ENCODE results near the gene PPTC7.
"Not testable (repeated sequence)": the region's sequence is repeated elsewhere in the genome, so short reads cannot be mapped to it uniquely, and the experiment has no call there.

PPTC7 gene

DNA sequence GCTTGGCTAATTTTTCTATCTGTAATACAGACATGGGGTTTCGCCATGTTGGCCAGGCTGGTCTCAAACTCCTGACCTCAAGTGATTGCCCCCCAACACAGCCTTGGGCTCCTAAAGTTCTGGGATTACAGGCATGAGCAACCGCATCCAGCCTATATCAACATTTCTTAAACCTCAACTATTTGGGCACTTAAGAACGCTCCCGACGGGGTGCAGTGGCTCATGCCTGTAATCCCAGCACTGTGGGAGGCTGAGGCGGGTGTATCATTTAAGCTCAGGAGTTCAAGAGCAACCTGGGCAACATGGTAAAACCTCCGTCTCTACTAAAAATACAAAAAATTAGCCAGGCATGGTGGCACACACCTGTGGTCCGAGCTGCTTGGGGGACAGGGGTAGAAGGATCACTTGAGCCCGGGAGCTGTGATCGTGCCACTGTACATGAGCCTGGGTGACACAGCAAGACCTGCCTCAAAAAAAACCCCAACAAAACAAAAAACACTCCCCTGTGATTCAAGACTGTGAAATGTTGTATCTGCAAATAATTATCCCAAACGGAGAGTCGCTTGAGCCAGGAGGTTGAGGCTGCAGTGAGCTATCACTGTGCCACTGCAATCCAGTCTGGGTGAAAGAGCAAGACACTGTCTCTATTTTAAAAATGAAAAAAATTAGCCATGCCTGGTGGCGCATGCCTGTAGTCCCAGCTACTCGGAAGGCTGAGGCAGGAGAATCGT is 21.5 kb downstream of the PPTC7 start:
- DNase-seq, result peak in 2 of 6 experiments; percentile 12 to 43

- no peak for DNase-seq
Observed at GRCh38 chr12:110560946-110561345, 22.2 kb downstream of the PPTC7 start.

- no peak for DNase-seq
Observed at GRCh38 chr12:110560048-110560447, 23.1 kb downstream of the PPTC7 start.

GRCh38 chr12:110558945-110559344 is 24.2 kb downstream of the PPTC7 start:
- not testable (repeated sequence) for DNase-seq

DNA sequence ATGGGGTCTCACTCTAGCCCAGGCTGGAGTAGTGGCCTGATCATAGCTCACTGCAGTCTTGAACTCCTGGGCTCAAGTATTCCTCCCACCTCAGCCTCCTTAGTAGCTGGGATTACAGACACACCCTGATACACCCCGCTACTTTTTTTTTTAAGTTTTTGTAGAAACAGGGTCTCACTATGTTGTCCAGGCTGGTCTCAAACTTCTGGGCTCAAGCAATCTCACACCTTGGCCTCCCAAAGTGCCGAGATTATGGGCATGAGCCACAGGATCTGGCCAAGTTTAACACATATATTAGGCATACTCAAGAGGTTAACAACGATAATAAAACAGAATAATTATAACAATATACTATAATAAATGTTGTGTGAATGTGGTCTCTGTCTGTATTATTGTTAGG is 25.8 kb downstream of the PPTC7 start:
- no peak for DNase-seq

DNA sequence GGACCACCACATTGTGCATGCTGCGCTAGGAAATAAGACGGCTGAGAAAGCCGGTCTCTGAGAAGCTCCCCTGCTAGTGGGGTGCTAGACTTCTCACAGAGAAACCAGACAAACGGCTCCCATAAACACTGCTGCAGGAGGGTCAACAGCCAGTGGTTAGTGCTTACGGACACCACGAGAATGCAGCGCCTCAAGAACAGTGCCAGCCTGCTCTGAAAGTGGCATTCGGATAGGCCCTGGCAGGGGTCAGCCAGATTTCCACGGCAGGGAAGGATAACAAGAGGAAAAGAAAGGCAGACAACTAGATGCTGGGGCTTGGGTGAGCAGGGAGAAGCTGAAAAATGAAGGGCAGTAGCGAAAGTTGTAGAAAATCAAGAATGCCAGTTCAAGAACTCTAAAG is 26.4 kb downstream of the PPTC7 start:
- no peak for DNase-seq

DNA sequence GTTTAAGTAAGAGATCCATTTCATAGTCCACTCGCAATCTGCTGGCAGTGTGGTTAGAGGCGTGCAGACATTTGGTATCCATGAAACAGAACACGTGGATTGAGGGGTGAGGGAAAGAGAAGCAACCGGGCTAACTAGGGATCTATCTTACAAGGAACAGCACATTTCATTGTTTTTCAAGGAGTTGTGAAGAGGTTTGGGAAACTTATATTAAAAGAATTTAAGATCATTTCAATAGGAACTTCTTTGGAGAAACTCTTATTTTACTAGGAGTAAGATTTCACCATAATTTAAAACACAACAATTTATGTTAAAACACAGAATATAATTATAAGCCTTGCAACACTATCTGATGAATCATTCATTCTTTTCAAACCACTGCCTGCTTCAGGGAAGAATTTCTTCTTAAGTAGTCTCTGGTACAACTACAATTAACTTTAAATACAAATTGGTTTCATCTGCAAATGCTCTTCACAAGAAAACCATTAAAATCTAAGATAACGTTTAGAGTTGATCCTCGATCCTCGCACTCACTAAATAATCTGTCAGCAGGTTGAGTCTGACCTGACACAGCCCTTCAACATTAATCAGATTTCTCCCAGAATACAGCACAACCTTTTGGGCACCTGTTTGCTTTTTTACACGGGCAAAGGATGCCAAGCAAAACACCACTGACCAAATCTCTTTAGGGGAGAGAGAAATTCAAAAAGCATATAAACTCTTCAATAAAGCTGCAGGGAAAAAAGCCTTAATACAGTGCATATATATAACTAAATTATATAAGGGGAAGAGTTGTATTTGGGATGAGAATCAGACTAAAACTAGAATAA is 27.3 kb downstream of the PPTC7 start:
- no peak for DNase-seq

DNA sequence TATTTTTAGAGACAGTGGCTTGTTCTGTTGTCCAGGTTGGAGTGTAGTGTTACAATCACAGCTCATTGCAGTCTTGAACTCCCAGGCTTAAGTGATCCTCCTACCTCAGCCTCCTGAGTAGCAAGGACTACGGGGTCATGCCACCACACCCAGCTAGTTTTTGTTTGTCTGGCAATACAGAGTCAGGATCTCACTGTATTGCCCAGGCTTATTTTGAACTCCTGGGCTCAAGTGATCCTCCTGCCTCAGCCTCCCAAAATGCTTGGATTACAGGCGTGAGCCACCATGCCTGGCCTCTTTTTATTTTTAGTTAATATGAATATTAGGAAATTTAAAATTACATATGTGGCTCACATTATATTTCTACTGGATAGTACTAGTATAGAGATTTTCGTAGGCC is 28.9 kb downstream of the PPTC7 start:
- DNase-seq, result no peak

- no peak for DNase-seq
Observed at GRCh38 chr12:110550981-110551380, 32.1 kb downstream of the PPTC7 start.

DNA sequence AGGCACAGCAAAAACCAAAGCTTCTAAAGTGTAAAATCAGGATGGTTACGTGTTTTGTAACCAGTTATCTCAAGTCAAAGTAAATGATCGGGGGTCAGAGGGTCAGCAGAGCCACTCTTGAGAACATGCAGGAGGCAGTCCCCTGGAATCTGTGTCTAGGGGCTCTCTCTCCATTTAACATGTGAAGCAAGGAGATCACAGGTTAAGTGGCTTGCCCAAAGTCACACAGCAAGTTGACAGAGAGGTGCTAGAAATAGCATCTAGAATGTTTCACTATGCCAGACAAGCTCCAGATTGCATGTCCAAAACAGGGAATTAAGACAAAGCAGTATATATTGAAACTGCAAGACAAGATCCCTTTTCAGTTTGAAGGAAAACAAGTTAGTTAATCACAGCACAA is 33.4 kb downstream of the PPTC7 start:
- no peak for DNase-seq

DNA sequence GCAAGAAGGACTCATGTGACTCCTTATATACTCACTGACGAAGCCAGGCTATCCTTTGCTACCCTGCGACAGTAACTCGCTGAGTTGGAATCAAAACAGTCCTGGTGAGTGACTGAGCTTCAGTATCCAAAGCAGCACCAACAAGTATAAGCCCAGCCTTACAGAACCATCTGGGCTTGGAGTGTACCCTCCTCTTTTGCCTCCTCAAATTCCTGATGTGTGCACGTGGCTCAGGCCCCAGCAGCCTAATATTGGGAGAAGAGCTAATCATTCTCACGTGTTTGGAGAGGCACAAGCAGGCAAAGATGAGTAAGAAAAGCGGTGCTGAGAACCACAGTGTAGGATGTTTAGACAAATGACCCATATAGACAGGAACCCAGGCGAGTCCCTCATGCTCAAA is 34.4 kb downstream of the PPTC7 start:
- no peak for DNase-seq

DNA sequence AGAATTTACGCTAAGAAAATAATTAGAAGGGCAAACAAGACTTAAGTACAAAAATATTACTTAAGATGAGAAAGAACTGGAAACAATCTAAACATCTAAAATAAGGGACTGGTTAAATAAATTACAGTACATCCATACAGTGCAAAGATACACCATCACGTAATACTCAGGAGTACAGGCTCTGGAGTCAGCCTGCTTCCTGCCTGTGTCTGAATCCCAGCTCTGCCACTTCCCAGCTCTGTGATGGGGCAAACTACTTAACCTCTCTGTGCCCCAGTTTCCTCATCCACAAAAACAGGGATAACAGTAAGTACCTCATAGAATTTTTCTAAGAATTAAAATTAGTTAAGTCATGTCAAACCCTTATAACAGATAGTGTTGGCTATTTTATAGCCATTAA is 36.0 kb downstream of the PPTC7 start:
- DNase-seq, result no peak

GRCh38 chr12:110546339-110546738 is 36.8 kb downstream of the PPTC7 start:
- DNase-seq, result no peak

GRCh38 chr12:110545812-110546211 is 37.3 kb downstream of the PPTC7 start:
- no peak for DNase-seq

- DNase-seq, result not testable (repeated sequence)
Observed at GRCh38 chr12:110545259-110545658, 37.9 kb downstream of the PPTC7 start.

- DNase-seq, result no peak
Observed at GRCh38 chr12:110543965-110544364, 39.2 kb downstream of the PPTC7 start.

GRCh38 chr12:110543252-110543959 is 39.7 kb downstream of the PPTC7 start:
- DNase-seq, result no peak

DNA sequence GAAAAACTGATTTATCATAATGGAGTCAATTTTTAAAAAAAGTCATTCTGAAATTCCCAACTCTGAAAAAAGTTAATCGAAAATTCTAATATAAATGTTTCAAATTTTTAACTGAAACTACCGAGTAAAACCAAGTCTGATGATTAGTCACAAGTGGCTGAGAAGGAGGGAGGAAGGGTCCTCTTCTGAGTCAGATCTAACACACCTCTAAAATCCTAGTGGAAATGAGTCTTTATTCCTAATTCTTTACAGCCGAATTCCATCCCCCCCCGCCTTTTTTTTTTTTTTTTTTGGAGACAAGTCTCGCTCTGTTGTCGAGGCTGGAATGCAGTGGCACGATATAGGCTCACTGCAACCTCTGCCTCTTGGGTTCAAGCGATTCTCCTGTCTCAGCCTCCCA is 43.1 kb downstream of the PPTC7 start:
- no peak for DNase-seq

DNA sequence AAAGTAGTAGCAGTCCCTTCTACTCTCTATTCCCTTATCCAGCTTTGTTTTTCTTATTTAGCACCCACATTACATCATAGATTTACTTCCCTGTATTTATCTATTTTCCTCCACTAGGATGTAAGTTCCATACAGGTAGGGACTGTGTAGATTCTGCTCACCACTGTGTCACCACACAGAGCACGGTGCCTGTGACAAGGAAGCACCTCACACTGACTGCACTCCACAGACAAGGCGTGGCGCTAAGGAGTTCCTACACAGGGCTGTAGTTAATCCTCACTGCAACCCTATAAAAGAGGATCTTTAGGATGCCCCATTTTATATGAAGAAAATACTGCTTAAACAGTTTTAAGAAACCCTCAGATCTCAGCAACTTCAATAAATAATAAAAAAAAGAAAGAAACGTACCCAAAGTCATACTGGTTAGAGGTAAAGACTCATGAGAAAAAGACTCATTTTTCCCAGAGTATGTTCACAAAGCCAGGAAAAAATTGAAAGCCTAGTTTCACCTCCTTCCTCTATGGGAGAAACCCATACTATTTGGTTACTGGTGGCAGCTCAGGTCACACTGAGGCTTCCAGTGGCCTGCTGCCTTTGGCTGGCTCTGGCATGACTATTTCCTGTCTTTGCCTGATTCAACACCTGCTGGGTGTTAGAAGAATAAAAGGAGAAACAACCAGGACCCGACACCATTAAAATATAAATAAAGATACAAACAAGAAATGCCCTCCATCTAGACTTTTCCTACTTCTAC is 44.1 kb downstream of the PPTC7 start:
- no peak for DNase-seq

DNA sequence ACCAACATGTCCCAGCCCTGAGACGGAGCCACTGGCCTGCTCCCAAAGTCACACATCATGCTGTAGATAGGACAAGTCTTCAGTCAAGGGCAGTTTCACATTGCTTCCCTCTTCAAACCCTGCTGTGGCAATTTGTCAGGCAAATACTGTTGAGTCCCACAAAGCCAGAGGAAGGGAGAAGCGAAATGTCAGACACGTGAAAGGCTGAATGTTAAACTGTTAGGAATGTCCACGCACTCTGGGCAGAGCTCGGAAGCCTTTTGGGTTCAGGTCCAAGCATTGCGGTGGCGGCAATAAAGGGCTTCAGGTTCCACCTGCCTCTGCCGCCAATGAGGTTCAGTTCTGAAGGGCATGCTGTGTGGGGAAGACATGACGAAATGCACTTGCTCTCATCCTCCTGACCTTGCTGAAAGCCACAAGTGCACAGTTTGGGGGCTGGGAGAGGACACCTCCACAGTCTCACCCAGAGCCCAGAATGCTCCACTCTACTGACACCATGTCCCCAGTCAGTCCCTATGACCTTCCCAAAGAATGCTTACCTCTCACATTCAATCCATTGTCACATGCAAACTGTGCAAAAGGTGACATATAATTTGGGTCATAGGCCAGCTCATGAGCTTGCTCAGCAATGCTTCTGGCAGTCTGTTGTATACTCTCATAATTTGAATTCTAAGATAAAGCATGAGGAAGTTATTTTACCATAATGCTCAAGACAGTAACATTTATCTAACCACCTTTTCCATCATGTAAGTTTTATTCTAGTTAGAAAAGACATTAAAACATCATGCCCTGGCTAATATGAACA is 45.3 kb downstream of the PPTC7 start:
- no peak for DNase-seq

DNA sequence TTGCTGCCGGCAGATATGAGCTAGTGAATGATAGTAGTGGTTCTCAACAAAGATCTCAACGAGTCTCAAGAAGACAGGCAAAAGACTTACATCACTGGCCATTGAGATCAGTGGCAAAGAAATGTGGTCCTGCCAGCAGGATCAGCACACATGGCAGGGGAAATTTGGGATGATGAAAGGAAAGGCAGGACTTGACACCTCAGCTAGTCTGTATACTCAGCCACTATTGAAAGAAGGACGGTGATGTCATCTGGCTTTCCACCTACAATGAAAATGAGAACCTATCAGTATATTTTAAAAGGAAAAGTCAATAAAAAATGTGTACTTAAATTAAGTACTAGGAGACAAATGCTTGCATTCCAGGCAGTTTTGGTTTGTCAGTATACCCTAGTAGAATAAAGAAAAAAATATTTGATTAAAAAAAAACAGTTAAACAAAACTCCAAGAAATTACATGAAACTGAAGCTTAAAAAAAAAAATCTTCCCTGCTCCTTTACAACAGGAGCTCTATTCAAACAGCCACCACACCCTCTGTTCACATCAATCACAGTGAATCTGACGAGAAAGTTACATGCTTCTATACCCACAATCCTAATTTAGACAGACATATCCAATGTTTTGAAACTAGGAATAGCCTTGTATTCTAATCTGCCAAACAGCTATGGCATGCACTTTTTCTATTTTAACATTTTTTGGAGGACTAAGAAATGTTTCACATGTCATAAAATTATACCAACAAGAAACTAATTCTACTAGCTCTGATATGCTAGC is 46.1 kb downstream of the PPTC7 start:
- no peak for DNase-seq
